IgD-negative memory B cell (primary cell): ENCODE data around the gene LRRTM2. TPM values are rescaled to one million over a fixed set of nuclear protein-coding genes. Genes with fewer than 3 reads are reported as not detected.
A peak's percentile ranks its signal among the peaks of the same experiment; 100 is the strongest.
"Not testable (repeated sequence)": the region's sequence is repeated elsewhere in the genome, so short reads cannot be mapped to it uniquely, and the experiment has no call there.

Experiments used
- H3K27ac Mint-ChIP-seq, 3 donors: one replicate each; pipeline ENCODE4 v1.8.0; 2020 to 2022; ENCODE audit warnings: mild to moderate bottlenecking in 3 of 3, mixed read lengths in 3 of 3, moderate library complexity in 1 of 3
- H3K27me3 Mint-ChIP-seq: one replicate; pipeline ENCODE4 v1.8.0; 2021; ENCODE audit warnings: mixed read lengths
- H3K36me3 Mint-ChIP-seq: one replicate; pipeline ENCODE4 v1.8.0; 2020; ENCODE audit warnings: mild to moderate bottlenecking, mixed read lengths
- H3K4me1 Mint-ChIP-seq, 3 donors: one replicate each; pipeline ENCODE4 v1.8.0; 2020 to 2022; ENCODE audit warnings: mixed read lengths in 3 of 3, mild to moderate bottlenecking in 1 of 3
- H3K4me3 Mint-ChIP-seq, 4 donors: one replicate each; pipeline ENCODE4 v1.8.0; 2020 to 2022; ENCODE audit warnings: mild to moderate bottlenecking in 4 of 4, mixed read lengths in 4 of 4, moderate library complexity in 3 of 4
- H3K9me3 Mint-ChIP-seq, 3 donors: one replicate each; pipeline ENCODE4 v1.8.0; 2020 to 2021; ENCODE audit warnings: mixed read lengths in 3 of 3, mild to moderate bottlenecking in 1 of 3
- polyA plus RNA-seq: library from polyadenylated mRNA; unstranded; fragments of 300-500 nt; fragmentation: Illumina TruSeq; gene quantifications from one replicate; pipeline ENCODE4 v1.2.3, GENCODE V29; 2021

The LRRTM2 gene, protein sequence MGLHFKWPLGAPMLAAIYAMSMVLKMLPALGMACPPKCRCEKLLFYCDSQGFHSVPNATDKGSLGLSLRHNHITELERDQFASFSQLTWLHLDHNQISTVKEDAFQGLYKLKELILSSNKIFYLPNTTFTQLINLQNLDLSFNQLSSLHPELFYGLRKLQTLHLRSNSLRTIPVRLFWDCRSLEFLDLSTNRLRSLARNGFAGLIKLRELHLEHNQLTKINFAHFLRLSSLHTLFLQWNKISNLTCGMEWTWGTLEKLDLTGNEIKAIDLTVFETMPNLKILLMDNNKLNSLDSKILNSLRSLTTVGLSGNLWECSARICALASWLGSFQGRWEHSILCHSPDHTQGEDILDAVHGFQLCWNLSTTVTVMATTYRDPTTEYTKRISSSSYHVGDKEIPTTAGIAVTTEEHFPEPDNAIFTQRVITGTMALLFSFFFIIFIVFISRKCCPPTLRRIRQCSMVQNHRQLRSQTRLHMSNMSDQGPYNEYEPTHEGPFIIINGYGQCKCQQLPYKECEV
- polyA plus RNA-seq = not detected

DNA sequence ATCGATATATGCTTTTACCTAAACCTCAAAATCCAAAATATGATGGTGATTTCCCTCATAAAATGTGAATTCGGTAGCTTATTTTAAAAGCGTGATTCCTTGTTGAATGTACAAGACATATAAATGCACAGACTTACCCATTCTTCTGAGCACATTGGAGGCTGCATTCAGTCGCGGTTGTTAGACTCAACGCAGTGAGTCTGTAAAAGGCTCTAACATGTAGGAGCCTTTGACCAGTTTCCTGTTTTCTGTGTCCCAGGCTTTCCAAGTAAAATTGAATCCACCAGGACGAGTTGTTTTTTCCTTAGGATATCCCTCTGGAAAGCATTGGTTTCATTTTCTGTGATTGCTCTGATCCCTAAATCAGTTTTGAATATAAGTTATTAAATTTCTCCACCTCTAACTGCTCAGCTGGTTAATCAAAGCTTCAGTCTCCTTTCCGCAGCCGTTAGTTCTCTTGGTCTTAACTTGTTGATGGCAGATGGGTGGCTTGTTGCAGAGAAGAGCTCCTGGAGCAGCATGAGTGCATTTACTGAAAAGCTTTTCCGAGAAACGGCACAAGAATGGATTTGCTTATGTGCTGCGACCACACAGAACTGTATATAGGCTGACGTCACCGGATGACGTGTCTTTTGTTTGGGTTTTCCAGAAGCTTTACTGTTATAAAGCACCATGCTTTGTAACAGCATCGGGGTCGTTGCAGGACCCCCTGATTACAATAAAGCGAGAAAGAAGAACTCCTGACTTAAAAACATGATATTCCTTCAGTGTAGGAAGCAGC lies at the start of gene LRRTM2:
TSS of gene LRRTM2 (minus strand) at position 565 of the 781 bp plus-strand sequence. CDS start at position 141, 424 bp downstream.
- no peaks in the 10 kb centered on the region for H3K27me3 Mint-ChIP-seq
- H3K27ac Mint-ChIP-seq = no peak within 1 kb of the TSS
- peaks cover 10% of the 10 kb centered on the region for H3K36me3 Mint-ChIP-seq
- no peaks in the 10 kb centered on the region for H3K9me3 Mint-ChIP-seq
- no peaks in the 10 kb centered on the region for H3K4me1 Mint-ChIP-seq
- H3K4me3 Mint-ChIP-seq = no peak within 1 kb of the TSS

DNA sequence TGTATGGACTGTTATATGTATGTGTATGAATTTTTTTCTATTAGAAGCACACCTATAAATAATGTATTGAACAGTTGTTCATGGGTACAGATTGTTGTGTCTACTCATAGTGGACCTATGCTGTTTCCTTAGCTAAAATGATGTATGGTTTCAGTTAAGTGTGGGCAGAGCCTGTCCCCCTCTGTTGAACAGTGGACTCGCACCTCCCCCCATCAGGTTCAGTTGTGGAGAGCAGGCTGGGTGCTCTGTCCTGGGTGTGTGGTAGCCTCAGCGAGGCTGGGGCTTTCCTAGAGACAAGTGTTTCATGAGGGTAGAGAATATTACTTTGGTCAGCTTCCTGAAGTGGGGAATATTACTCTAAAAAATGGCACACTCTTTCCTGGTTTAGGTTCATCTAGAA lies 47.4 kb upstream of the LRRTM2 start:
- Mint-ChIP-seq H3K36me3 (peaks cover 6% of the 10 kb centered on the region), H3K27ac (no peak overlapping the region), H3K27me3 (no peaks in the 10 kb centered on the region), H3K4me1 (peaks cover 0 to 4% (median 0%) of the 10 kb centered on the region in 3 donors), H3K4me3 (no peak overlapping the region), H3K9me3 (no peaks in the 10 kb centered on the region)

DNA sequence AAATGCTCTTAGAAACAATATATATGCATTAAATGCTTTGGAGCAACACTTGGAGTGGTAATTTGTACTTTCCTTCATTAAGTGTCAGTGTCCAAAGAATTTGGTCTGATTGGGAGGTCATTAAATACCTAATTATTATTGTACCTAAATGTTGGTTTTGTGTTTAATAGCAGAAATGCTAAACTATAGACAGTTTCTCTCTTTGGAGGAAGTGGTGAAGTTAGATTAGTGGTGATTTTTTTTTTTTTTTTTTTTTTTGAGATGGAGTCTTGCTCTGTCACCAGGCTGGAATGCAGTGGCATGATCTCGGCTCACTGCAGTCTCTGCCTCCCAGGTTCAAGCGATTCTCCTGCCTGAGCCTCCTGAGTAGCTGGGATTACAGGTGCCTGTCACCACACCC lies 46.2 kb upstream of the LRRTM2 start:
- H3K36me3 Mint-ChIP-seq, H3K27me3 Mint-ChIP-seq, H3K4me3 Mint-ChIP-seq, H3K9me3 Mint-ChIP-seq, H3K27ac Mint-ChIP-seq, H3K4me1 Mint-ChIP-seq: not testable (repeated sequence)

DNA sequence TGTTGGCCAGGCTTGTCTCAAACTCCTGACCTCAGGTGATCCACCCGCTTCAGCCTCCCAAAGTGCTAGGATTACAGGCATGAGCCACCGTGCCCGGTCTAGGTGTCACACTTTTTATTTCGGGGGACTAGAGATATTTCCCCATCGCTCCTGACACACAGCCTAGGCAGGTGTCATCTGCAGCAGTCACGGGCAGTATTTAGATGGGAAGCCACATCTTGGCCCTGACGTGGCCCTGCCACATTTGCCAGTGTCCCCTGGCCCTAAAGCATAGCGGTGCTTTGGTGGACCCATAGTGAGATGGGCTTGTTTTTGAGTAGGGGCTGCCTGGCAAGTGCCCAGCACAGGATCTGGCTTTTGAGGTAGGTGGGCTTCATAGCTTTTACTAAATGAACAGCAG lies 45.0 kb upstream of the LRRTM2 start:
- Mint-ChIP-seq H3K27me3 (no peaks in the 10 kb centered on the region), H3K4me1 (peaks cover 0 to 4% (median 1%) of the 10 kb centered on the region in 3 donors), H3K9me3 (no peaks in the 10 kb centered on the region), H3K27ac (no peak overlapping the region), H3K36me3 (peaks cover 3% of the 10 kb centered on the region), H3K4me3 (no peak overlapping the region)

DNA sequence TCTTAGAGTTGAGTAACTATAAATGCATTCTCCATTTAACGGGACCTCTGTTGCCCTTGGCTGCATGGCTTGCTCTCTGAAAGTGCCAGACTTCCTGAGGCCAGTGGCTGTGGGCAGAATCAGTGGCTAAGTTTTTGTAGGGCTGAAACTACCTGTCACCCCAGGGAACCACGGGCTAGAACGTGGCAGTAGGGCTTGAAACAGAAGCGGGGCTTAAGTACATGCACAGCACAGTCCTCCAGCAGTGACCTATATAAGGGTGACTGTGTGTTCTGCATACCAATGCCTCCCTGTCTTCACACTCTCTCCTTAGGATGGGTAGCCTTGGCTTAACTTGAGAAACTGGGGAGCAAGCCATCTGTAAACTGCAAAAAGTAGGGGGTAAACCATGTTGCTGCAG lies 43.6 kb upstream of the LRRTM2 start:
- Mint-ChIP-seq H3K27ac (peak overlapping the region in 1 of 3 donors; percentile 78), H3K27me3 (no peaks in the 10 kb centered on the region), H3K36me3 (peaks cover 3% of the 10 kb centered on the region), H3K9me3 (no peaks in the 10 kb centered on the region), H3K4me3 (no peak overlapping the region), H3K4me1 (peaks cover 0 to 4% (median 2%) of the 10 kb centered on the region in 3 donors)

DNA sequence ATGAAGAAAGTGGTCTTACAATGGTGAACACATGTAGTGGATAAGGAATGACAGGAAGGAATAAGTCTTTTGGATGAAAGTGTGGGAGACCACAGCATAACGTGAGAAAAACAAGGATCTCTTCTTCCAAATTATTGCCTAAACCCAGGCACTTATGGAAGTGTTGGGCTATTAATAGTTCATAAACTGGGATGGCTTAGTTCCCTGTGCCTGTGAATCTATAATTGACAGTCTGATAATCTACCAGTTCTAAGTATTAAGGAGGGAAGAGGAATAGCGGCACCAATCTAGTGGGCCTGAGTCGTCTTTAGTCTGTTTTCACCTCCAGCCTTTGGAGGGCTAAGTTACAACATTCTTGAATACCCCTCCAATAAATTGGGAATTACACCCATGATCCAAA lies 39.2 kb upstream of the LRRTM2 start:
- Mint-ChIP-seq H3K27ac (no peak overlapping the region), H3K9me3 (no peaks in the 10 kb centered on the region), H3K4me1 (peaks cover 0 to 3% (median 2%) of the 10 kb centered on the region in 3 donors), H3K4me3 (no peak overlapping the region), H3K27me3 (no peaks in the 10 kb centered on the region), H3K36me3 (peaks cover 6% of the 10 kb centered on the region)

DNA sequence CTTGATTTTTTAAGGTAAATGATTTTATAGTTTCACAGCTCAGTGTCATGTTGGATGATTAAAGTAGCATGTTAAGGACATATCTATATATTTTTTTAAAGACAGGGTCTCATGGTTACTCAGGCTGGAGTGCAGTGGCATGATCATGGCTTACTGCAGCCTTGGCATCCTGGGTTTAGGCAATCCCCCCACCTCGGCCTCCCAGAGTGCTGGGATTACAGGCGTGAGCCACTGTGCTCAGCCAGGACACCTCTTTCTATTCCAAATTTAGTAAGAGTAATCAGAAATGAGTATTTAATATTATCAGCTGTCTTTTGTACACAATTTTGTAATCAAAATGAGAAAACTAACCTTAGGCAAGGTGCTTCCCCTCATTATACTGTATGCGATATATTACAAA lies 38.6 kb upstream of the LRRTM2 start:
- Mint-ChIP-seq H3K9me3 (no peaks in the 10 kb centered on the region), H3K4me1 (peaks cover 0 to 3% (median 2%) of the 10 kb centered on the region in 3 donors), H3K36me3 (peaks cover 7% of the 10 kb centered on the region), H3K4me3 (no peak overlapping the region), H3K27me3 (no peaks in the 10 kb centered on the region), H3K27ac (no peak overlapping the region)

DNA sequence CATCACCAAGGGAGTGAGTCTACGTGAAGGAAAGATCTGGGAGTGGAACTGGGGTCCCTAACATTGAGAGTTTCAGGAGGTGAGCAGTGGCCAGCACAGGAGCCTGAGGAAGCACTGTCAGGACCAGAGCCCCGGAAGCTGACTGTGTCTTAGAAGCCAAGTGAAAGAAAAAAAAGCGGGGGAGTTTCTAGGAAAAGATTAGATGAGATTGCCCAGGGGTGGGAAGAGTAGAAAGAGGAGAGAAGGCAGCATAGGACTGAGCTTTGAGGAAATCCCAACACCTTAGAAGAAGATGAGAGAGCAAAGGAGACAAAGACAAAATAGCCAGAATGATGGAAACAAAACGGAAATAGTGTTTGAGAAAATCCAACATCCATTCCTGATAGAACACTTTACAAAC lies 37.0 kb upstream of the LRRTM2 start:
- H3K4me3 Mint-ChIP-seq = no peak overlapping the region
- no peaks in the 10 kb centered on the region for H3K27me3 Mint-ChIP-seq
- H3K27ac Mint-ChIP-seq = no peak overlapping the region
- H3K9me3 Mint-ChIP-seq = no peaks in the 10 kb centered on the region
- H3K36me3 Mint-ChIP-seq = peaks cover 7% of the 10 kb centered on the region
- H3K4me1 Mint-ChIP-seq = peaks cover 0 to 4% (median 3%) of the 10 kb centered on the region in 3 donors

DNA sequence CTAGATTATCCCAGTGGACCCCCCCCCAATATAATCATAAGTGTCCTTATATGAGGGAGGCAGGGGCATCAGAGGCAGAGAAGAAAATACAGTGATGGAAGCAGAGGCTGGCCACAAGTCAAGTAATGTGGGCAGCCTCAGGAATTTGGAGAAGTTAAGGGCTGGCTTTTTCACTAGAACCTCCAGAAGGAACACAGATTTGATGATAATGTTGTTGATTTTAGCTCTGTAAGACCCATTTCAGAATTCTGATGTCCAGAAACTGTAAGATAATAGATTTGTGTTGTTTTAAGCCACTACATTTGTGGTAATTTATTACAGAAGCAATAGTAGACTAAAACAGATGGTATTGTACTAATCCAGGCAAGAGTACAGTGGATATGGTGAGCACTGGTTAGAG lies 36.3 kb upstream of the LRRTM2 start:
- peaks cover 0 to 4% (median 3%) of the 10 kb centered on the region in 3 donors for H3K4me1 Mint-ChIP-seq
- no peak overlapping the region for H3K4me3 Mint-ChIP-seq
- no peaks in the 10 kb centered on the region for H3K9me3 Mint-ChIP-seq
- no peak overlapping the region for H3K27ac Mint-ChIP-seq
- peaks cover 7% of the 10 kb centered on the region for H3K36me3 Mint-ChIP-seq
- no peaks in the 10 kb centered on the region for H3K27me3 Mint-ChIP-seq

DNA sequence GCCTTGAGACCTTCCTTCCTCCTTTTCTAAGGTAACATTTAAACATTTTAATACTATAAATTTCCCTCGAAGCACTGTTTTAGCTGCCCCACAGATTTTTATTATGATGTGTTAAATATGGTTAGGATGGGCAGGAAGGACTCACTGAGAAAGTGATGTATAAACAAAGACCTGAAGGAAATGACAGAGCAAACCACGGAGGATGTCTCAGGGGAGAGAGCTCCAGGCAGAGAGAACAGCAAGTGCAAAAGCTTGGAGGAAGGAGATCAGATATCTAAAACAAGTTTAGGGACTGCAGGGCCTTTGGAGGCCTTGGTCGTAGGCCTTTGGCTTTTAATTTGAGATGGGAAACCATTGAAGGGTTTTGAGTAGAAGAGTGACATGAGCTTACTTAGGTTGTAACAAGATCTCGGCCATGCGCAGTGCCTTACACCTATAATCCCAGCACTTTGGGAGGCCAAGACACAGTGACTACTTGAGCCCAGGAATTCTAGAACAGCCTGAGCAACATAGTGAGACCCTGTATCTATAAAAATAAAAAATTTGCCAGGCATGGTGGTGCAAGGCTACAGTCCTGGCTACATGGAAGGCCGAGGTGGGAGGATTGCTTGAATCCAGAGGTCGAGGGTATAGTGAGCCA lies 35.5 kb upstream of the LRRTM2 start:
- Mint-ChIP-seq H3K9me3 (no peaks in the 10 kb centered on the region), H3K4me3 (no peak overlapping the region), H3K27ac (peak overlapping the region in 1 of 3 donors; percentile 14), H3K4me1 (peaks cover 0 to 4% (median 3%) of the 10 kb centered on the region in 3 donors), H3K36me3 (peaks cover 7% of the 10 kb centered on the region), H3K27me3 (no peaks in the 10 kb centered on the region)

DNA sequence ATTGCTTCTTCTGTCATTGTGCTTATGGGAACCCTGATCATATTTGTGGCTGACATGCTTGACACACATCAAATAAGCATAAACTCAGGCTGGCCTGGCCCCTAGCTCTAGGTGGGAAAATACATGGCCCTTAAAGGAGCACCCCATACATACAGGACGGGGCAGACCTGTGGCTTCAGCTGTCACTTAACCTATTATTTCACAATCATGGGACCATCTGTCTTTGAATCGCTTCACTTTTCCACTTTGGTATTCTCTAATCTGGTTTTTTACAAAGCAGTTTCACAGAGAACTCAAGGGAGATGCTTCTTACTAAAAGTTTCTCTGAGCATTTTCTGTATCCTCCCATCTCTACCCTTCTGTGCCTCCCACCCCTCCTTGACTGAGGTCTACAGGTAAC lies 34.6 kb upstream of the LRRTM2 start:
- Mint-ChIP-seq H3K4me3 (no peak overlapping the region), H3K27me3 (no peaks in the 10 kb centered on the region), H3K27ac (no peak overlapping the region), H3K36me3 (peaks cover 7% of the 10 kb centered on the region), H3K9me3 (no peaks in the 10 kb centered on the region), H3K4me1 (peaks cover 0 to 4% (median 1%) of the 10 kb centered on the region in 3 donors)

DNA sequence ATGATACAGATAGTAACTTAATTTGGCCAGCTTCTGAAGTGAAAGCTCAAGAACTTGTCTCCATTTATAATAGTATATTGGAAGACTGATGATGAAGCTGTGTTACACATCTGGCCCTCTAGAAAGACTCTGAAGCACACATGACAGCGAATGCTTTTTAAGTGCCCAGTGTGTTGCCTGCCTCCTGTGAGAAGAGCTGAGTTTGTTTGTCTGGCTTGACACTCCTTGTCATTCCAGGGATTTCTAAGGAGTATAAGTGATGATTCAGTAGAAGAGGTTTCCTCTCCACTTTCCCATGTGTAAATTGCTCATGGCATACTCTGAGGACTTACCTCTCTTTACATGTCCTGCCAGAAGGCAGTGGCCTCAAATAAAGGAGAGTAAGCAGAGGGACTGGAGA lies 30.4 kb upstream of the LRRTM2 start:
- Mint-ChIP-seq H3K27me3 (no peaks in the 10 kb centered on the region), H3K9me3 (no peaks in the 10 kb centered on the region), H3K27ac (no peak overlapping the region), H3K4me3 (no peak overlapping the region), H3K4me1 (peaks cover 0 to 4% (median under 1%) of the 10 kb centered on the region in 3 donors), H3K36me3 (peaks cover 22% of the 10 kb centered on the region)

DNA sequence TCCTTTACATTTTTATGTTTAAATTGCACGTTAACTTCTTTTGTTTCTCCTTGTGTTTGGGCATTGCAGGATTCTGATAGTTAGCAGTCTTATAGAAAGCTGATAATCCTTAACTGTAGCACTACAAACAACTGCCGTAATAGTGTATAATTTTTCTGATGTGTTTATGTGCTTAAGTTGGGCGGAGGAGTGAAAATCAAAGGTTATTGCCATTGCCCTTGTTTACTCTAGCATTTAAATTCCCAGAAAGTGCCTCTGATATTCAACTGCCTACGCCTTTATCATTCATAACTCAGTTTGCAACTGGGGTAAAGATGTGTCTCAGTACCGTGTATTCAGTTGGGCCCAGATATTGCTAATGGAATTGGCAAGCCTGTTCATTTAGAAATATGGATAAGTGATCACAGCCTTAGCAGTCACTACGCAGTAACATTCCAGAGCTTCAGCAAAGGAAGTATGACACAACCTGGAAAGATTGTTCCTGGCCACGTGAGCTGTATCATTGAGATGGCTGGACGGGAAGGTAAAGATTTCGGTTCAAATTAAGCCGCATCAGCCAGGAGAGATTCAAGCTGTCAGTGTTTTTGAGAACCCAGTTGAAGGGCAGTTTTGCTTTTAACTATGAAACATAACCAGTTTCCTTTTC lies 28.1 kb upstream of the LRRTM2 start:
- peak overlapping the region in 1 of 3 donors; percentile 52 for H3K27ac Mint-ChIP-seq
- no peaks in the 10 kb centered on the region for H3K9me3 Mint-ChIP-seq
- no peak overlapping the region for H3K4me3 Mint-ChIP-seq
- H3K36me3 Mint-ChIP-seq = peaks cover 24% of the 10 kb centered on the region
- peaks cover 0 to 1% (median 0%) of the 10 kb centered on the region in 3 donors for H3K4me1 Mint-ChIP-seq
- no peaks in the 10 kb centered on the region for H3K27me3 Mint-ChIP-seq

DNA sequence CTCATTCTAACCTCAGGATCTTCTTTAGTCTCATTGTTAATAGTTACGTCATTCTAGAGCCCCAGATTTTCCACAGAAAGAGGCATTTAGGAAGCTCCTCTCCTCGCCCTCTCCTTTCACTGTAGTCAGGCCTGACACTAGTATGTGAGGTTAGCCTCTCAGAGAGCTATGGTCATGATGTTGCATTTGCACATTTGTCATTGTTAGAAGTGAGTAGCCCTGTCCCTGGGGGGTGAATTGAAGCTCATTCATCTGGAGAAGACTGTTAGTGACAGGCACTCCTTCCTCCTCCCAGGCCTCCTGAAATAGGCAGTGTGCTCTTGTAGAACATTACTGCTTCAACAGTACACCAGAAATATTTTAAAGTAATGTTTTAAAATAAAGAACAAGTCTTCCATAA lies 26.6 kb upstream of the LRRTM2 start:
- Mint-ChIP-seq H3K4me1 (peaks cover 0 to 1% (median 0%) of the 10 kb centered on the region in 3 donors), H3K4me3 (no peak overlapping the region), H3K27me3 (no peaks in the 10 kb centered on the region), H3K9me3 (no peaks in the 10 kb centered on the region), H3K36me3 (peaks cover 26% of the 10 kb centered on the region), H3K27ac (no peak overlapping the region)
